Activated CD8-positive, alpha-beta T cell treated with anti-CD3 and anti-CD28 coated beads, Interleukin-2, amount 10 ng/mL, durations not matched to agents 7 days and 5 days (primary cell): ENCODE data around the gene CSF1R. TPM values are rescaled to one million over a fixed set of nuclear protein-coding genes. Genes with fewer than 3 reads are reported as not detected.
"Not testable (repeated sequence)": the region's sequence is repeated elsewhere in the genome, so short reads cannot be mapped to it uniquely, and the experiment has no call there.

Experiments
- ATAC-seq: fragments of 150-1000 bp; cut with Tn5 transposase; one replicate; pipeline ENCODE4 v1.10.0; 2021; ENCODE audit warnings: moderate library complexity
- CTCF ChIA-PET: fragments of 350-600 bp; sonication (Branson Sonifier 250); formaldehyde crosslinking; loops from one replicate; lab custom pipeline; 2021; ENCODE audit warnings: antibody characterized with exemption; lab: Charles Lee
- POLR2A ChIA-PET: fragments of 350-600 bp; sonication (Branson Sonifier 250); formaldehyde crosslinking; loops from one replicate; lab custom pipeline; 2021; ENCODE audit warnings: antibody characterized with exemption; lab: Charles Lee
- DNase-seq: peaks from one replicate; pipeline ENCODE4 v3.0.0-alpha.2; 2020
- H3K27ac Mint-ChIP-seq: one replicate; pipeline ENCODE4 v1.8.0; 2021; ENCODE audit warnings: mild to moderate bottlenecking, mixed read lengths
- H3K27me3 Mint-ChIP-seq: one replicate; pipeline ENCODE4 v1.8.0; 2021; ENCODE audit warnings: low read depth, mixed read lengths
- H3K36me3 Mint-ChIP-seq: one replicate; pipeline ENCODE4 v1.8.0; 2021; ENCODE audit warnings: low read depth, mixed read lengths
- H3K4me1 Mint-ChIP-seq: one replicate; pipeline ENCODE4 v1.8.0; 2021; ENCODE audit warnings: low read depth, mixed read lengths
- H3K4me3 Mint-ChIP-seq: one replicate; pipeline ENCODE4 v1.8.0; 2021; ENCODE audit warnings: mild to moderate bottlenecking, mixed read lengths
- H3K9me3 Mint-ChIP-seq: one replicate; pipeline ENCODE4 v1.8.0; 2022; ENCODE audit warnings: mixed read lengths; ENCODE audit not compliant: insufficient read depth
- total RNA-seq, 2 experiments: library from RNA; stranded (reverse); gene quantifications; one replicate each; pipeline ENCODE4 v1.2.3, GENCODE V29; 2021

CSF1R gene
- total RNA-seq, 2 experiments from 2014 or later = not detected

DNA sequence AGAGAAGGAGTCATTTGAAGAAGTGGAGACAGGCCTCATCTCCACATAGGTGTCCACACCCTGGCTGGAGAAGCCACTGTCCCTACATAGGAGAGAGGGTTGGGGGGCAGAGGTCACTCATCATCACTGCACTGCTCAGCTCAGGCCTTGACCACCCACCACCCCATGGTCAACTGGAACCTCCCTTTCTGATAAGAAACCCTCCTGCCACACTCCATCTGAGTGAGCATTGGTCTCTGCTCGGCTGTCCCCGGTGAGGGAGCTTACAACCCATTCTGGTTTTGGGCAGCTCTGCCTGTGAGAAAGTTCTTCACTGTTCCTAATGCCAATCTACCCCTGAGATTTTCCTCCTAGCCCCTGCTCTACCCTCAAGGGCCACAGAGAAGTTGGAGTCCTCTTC lies 28.8 kb downstream of the CSF1R start:
- CTCF ChIA-PET = interaction anchor here (1.3 kb wide), 1 partner anchor 9 kb away, joined by 3 read pairs; no protein-coding TSS in a partner anchor

DNA sequence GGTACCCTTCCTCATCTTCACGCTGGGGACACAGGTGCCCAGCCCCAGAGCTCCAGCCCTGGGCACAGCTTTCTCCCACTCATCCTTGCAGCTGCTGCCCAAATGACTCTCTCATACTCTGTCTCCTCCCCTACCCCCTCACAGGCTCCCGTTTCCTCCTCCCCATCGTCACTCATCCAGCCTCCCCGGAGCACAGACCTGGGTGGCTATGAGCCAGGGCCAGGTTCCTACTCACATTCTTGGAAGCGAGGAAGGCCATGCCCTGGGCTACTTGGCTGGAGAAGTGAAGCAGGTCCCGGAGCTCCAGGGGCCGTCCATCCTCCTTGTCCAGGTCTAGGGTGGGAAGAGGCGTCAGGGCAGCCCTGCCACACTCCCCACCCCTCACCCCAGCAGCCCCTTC lies 29.3 kb downstream of the CSF1R start:
- DNase-seq = no peak
- ATAC-seq = no peak
- H3K4me3 Mint-ChIP-seq = no peak overlapping the region
- no peaks in the 10 kb centered on the region for H3K27me3 Mint-ChIP-seq
- peaks cover 24% of the 10 kb centered on the region for H3K36me3 Mint-ChIP-seq
- H3K4me1 Mint-ChIP-seq = peaks cover 16% of the 10 kb centered on the region
- H3K27ac Mint-ChIP-seq = no peak overlapping the region
- H3K9me3 Mint-ChIP-seq = no peaks in the 10 kb centered on the region
- POLR2A ChIA-PET = no interaction called here
- CTCF ChIA-PET = interaction anchor here (1.3 kb wide), 1 partner anchor 8 kb away, joined by 3 read pairs; no protein-coding TSS in a partner anchor

More for the DNA sequence above, 28.8 kb downstream of the CSF1R start:
- no peaks in the 10 kb centered on the region for H3K9me3 Mint-ChIP-seq
- no peak for ATAC-seq
- no peak overlapping the region for H3K4me3 Mint-ChIP-seq
- H3K4me1 Mint-ChIP-seq = peaks cover 12% of the 10 kb centered on the region
- POLR2A ChIA-PET = no interaction called here
- no peaks in the 10 kb centered on the region for H3K27me3 Mint-ChIP-seq
- no peak for DNase-seq
- H3K27ac Mint-ChIP-seq = peak overlapping the region; percentile 2
- H3K36me3 Mint-ChIP-seq = peaks cover 21% of the 10 kb centered on the region

DNA sequence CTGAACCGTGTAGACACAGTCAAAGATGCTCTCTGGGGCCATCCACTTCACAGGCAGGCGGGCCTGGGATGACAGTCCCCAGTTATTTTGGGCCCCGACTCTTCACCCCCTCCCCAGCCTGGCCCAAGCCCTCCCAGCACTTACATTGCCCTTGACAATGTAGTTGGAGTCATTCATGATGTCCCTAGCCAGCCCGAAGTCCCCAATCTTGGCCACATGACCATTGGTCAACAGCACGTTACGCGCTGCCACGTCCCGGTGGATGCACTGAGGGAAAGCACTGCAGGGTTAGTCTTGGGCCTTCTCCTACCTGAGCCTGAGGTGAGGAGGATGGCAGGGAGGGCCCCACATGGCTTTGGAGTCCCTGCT lies 30.3 kb downstream of the CSF1R start:
- ATAC-seq = no peak
- POLR2A ChIA-PET = interaction anchor here (0.8 kb wide), 1 partner anchor 8 kb away, joined by 4 read pairs; no protein-coding TSS in a partner anchor

DNA sequence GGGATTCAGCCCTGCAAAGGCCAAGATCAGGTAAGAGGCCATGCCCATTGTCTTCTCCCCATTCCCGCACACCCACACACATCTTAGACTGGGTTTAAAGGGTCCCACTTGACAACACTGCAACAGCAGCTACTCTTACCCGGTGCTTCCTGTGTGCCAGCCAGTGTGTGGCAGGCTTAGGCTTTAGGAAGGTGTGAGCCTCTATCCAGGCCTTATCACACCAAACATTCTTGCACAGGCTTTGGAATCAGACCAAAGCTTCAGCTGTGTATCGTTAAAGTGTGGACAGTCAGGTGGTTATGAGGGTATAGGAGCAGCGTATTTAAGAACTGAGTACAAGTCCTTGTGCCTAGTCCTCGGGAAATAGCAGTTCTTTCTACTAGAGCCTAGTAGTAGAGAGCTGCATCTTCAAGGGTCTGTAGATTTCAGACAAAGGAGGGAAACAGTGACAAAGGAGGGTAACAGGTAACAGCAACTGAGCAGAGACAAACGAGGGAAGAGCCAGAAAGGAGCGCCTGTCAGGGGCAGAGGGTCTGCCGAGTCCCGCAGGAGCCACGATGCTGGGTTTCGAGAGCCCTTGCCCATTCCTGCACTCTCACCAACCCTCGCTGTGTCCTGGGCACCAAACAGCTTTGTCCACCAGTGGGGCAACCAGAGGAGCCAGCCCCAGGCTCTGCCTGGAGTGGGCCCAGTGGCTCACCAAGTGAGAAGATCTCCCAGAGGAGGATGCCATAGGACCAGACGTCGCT lies 30.9 kb downstream of the CSF1R start:
- CTCF ChIA-PET = no interaction called here
- no peaks in the 10 kb centered on the region for H3K9me3 Mint-ChIP-seq
- POLR2A ChIA-PET = no interaction called here
- H3K4me3 Mint-ChIP-seq = no peak overlapping the region
- peaks cover 38% of the 10 kb centered on the region for H3K36me3 Mint-ChIP-seq
- DNase-seq = no peak
- no peaks in the 10 kb centered on the region for H3K27me3 Mint-ChIP-seq
- H3K4me1 Mint-ChIP-seq = peaks cover 16% of the 10 kb centered on the region
- ATAC-seq = no peak
- no peak overlapping the region for H3K27ac Mint-ChIP-seq

More for the DNA sequence above, 30.3 kb downstream of the CSF1R start:
- H3K4me1 Mint-ChIP-seq = peaks cover 16% of the 10 kb centered on the region
- CTCF ChIA-PET = no interaction called here
- peak overlapping the region; percentile 7 for H3K27ac Mint-ChIP-seq
- DNase-seq = no peak
- no peaks in the 10 kb centered on the region for H3K9me3 Mint-ChIP-seq
- H3K27me3 Mint-ChIP-seq = no peaks in the 10 kb centered on the region
- H3K36me3 Mint-ChIP-seq = peaks cover 34% of the 10 kb centered on the region
- H3K4me3 Mint-ChIP-seq = no peak overlapping the region

DNA sequence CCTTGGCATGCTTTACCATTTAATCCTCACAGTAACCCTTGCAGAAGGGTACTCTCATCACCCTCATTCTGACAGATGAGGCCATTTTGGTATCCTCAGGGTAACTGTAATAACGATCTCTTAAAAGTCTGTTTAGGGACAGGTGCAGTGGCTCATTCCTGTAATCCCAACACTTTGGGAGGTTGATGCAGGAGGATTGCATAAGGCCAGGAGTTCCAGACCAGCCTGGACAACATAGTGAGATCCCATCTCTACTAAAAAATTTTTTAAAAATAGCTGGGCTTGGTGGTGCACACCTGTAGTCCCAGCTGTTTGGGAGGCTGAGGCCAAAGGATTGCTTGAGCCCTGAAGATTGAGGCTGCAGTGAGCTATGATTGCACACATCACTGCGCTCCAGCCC lies 31.8 kb downstream of the CSF1R start:
- no peak overlapping the region for H3K27ac Mint-ChIP-seq
- CTCF ChIA-PET = no interaction called here

DNA sequence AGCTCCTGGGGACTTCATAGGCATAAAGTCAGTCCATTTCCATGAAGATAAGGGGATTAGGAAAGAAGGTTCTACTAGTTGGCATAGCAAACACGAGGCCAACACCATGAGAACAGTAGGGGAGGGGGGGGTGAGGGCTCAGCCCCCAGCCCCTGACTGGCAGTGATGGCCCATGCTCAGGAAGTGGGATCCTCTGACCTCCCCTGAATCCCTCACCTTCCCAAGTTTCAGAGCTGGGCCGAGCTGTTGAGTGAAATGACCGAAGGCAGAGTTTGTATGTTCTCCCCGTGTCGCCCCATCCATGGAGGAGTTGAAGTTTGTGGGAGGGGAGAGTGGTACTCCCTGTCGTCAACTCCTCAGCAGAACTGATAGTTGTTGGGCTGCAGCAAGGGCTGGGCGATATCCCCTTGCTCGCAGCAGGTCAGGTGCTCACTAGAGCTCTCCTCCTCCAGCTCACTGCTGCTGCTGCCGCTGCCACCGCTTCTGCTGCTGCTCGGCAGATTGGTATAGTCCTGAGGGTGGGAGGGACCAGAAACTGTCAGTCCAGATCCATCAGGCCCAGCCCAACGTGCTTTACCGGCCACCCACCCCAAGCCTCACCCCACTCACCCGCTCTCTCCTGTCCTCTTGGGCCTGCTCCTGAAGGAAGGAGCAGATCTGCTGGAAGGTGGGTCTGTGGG lies 32.5 kb downstream of the CSF1R start:
- Mint-ChIP-seq H3K27me3 (no peaks in the 10 kb centered on the region), H3K4me3 (no peak overlapping the region), H3K27ac (peak overlapping the region; percentile 44), H3K4me1 (peaks cover 15% of the 10 kb centered on the region), H3K9me3 (no peaks in the 10 kb centered on the region), H3K36me3 (peaks cover 52% of the 10 kb centered on the region)
- ChIA-PET CTCF (no interaction called here), POLR2A (interaction anchor here (1.2 kb wide), 1 partner anchor 9 kb away, joined by 3 read pairs; no protein-coding TSS in a partner anchor)
- ATAC-seq (no peak), DNase-seq (no peak)

More for the DNA sequence above, 31.8 kb downstream of the CSF1R start:
- DNase-seq (no peak), ATAC-seq (no peak)
- H3K27me3 Mint-ChIP-seq = no peaks in the 10 kb centered on the region
- no peaks in the 10 kb centered on the region for H3K9me3 Mint-ChIP-seq
- no peak overlapping the region for H3K4me3 Mint-ChIP-seq
- peaks cover 16% of the 10 kb centered on the region for H3K4me1 Mint-ChIP-seq
- peaks cover 45% of the 10 kb centered on the region for H3K36me3 Mint-ChIP-seq
- POLR2A ChIA-PET = no interaction called here

DNA sequence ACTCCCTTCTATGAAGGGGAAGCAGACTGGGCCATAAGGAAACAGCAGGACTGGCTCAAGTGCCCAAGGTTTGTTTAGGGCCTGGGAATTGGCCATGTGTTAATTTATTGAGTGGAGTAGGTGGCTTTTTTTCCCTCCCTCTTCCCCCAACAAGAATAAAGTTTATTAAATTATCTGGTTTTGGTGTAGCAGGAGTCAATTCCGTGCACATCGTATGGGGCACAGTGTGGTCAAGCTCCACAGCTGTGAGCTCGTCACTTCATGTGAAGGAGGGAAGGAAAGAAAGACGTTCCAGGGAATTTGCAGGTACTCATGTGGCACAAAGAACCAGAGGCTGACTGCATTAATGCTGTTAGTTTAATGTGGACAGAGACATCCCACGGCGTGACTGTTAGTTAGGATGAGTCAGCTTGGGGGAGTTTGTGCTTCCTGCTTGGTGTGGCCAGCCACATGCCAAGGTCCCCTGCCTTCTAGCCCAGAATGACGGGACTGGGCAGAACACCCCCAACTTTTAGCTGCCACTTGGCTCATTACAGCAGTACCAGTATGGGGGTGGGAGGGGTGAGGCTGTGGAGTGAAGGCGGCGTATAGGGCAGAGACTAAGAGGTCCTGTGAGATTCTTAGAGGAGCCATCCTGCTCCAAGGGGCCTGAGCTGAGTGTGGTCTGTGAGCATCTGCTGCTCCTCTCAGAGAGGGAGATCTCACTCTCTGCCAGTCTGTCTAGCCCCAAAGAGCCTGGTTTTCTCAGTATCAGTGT lies 33.2 kb downstream of the CSF1R start:
- ATAC-seq = no peak
- H3K4me1 Mint-ChIP-seq = peaks cover 9% of the 10 kb centered on the region

DNA sequence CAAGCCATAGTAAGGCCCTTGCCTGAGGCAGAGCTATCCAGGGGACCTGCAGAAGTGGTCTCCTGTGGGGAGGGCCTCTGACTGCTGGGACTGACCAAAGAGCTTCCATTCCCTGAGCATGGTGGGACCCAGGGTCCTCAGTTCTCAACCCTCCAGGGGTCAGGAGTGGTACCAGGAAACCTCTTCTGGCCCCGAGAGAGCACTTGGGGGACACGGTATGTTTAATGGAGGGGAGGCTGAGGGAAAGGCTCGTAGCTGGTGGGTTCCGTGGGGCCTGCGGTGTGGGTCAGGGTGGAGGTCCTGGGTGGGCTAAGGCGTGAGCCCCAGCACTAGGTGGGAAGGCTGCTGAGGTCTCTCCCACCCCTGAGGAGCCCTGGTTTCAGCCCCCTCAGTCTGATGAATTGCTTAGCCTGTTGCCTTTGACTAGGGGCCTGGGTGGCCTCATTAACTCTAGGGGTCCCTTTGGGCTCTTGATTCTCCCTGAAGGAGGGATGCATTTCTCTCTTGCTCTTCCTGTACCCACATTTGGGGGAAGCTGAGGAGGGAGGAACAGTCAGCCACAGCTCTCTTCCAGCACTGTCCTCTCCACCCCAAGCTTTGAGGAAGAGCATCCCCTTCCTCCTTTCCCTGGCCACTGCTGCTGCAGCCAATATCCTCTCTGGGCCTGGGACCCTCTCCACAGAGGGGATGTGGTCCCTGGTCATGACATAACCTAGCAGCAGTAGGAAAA lies 34.0 kb downstream of the CSF1R start:
- no peaks in the 10 kb centered on the region for H3K27me3 Mint-ChIP-seq
- ChIA-PET CTCF (no interaction called here), POLR2A (no interaction called here)
- DNase-seq (no peak), ATAC-seq (no peak)
- H3K4me1 Mint-ChIP-seq = peaks cover 9% of the 10 kb centered on the region
- H3K36me3 Mint-ChIP-seq = peaks cover 66% of the 10 kb centered on the region
- H3K27ac Mint-ChIP-seq = peak overlapping the region; percentile 40
- H3K4me3 Mint-ChIP-seq = no peak overlapping the region
- no peaks in the 10 kb centered on the region for H3K9me3 Mint-ChIP-seq

More for the DNA sequence above, 33.2 kb downstream of the CSF1R start:
- peaks cover 60% of the 10 kb centered on the region for H3K36me3 Mint-ChIP-seq
- H3K9me3 Mint-ChIP-seq = no peaks in the 10 kb centered on the region
- ChIA-PET POLR2A (interaction anchor here (1.2 kb wide), 1 partner anchor 10 kb away, joined by 3 read pairs; no protein-coding TSS in a partner anchor), CTCF (no interaction called here)
- peak overlapping the region; percentile 40 for H3K27ac Mint-ChIP-seq
- H3K27me3 Mint-ChIP-seq = no peaks in the 10 kb centered on the region
- no peak overlapping the region for H3K4me3 Mint-ChIP-seq
- no peak for DNase-seq

DNA sequence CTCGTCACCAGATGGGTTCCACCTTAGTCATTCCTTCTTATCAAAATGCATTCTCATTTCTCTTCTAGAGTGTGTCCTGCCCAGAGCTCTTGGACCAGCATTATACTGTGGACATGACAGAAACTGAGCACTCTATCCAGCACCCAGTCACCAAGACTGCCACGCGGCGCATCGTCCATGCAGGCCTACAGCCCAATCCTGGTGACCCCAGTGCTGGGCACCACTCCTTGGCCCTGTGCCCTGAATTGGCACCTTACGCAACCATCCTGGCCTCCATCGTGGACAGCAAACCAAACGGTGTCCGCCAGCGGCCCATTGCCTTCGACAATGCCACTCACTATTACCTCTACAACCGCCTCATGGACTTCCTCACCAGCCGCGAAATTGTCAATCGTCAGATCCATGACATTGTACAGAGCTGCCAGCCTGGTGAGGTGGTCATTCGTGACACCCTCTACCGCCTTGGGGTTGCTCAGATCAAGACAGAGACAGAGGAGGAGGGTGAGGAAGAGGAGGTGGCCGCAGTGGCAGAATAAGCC lies 34.6 kb downstream of the CSF1R start:
- Mint-ChIP-seq H3K4me1 (peaks cover 12% of the 10 kb centered on the region), H3K27ac (no peak overlapping the region), H3K9me3 (no peaks in the 10 kb centered on the region), H3K36me3 (peaks cover 69% of the 10 kb centered on the region), H3K4me3 (no peak overlapping the region), H3K27me3 (no peaks in the 10 kb centered on the region)
- no peak for ATAC-seq
- ChIA-PET POLR2A (no interaction called here), CTCF (no interaction called here)
- DNase-seq = no peak

DNA sequence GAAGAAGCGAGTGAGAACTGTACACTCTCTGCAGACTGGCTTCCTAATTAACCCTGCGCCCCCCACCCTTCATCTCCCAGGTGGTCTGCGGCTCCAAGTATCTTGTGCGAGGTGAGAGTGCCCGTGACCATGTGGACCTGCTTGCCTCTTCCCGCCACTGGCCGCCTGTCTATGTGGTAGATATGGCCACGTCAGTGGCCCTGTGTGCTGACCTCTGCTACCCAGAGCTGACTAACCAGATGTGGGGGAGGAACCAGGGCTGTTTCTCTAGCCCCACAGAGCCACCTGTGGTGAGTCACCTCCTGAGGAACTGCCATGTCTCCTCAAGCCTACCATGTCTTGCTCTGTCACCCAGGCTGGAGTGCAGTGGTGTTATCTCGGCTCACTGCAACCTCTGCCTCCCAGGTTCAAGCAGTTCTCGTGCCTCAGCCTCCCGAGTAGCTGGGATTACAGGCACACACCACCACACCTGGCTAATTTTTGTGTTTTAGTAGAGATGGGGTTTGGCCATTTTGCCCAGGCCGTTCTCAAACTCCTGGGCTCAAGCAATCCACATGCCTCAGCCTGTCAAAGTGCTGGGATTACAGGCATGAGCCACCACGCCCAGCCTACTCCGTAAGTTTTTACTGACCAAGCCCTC lies 36.1 kb downstream of the CSF1R start:
- H3K9me3 Mint-ChIP-seq, DNase-seq, POLR2A ChIA-PET, ATAC-seq, H3K27ac Mint-ChIP-seq, H3K27me3 Mint-ChIP-seq, CTCF ChIA-PET, H3K4me3 Mint-ChIP-seq: not testable (repeated sequence)
- peaks cover 19% of the 10 kb centered on the region for H3K4me1 Mint-ChIP-seq
- peaks cover 75% of the 10 kb centered on the region for H3K36me3 Mint-ChIP-seq
